Immature natural killer cell (primary cell): ENCODE data around the gene NOTUM. TPM values are rescaled to one million over a fixed set of nuclear protein-coding genes. Genes with fewer than 3 reads are reported as not detected.
"Not testable (repeated sequence)": the region's sequence is repeated elsewhere in the genome, so short reads cannot be mapped to it uniquely, and the experiment has no call there.

Experiments
- DNase-seq, 3 donors: peaks; one replicate each; pipeline ENCODE4 v3.0.0; 2022; ENCODE audit warnings: mixed read lengths in 1 of 3
- H3K27ac Mint-ChIP-seq, 6 donors: one replicate each; pipeline ENCODE4 v1.8.0; 2020; ENCODE audit warnings: mixed read lengths in 6 of 6, mild to moderate bottlenecking in 5 of 6, inconsistent platforms in 4 of 6, moderate library complexity in 3 of 6
- H3K27me3 Mint-ChIP-seq, 3 donors: one replicate each; pipeline ENCODE4 v1.8.0; 2020 to 2021; ENCODE audit warnings: low read depth in 3 of 3, mild to moderate bottlenecking in 3 of 3, mixed read lengths in 3 of 3, moderate library complexity in 3 of 3, inconsistent platforms in 1 of 3
- H3K36me3 Mint-ChIP-seq, 3 donors: one replicate each; pipeline ENCODE4 v1.8.0; 2020; ENCODE audit warnings: mixed read lengths in 3 of 3, inconsistent platforms in 2 of 3, mild to moderate bottlenecking in 2 of 3
- H3K4me1 Mint-ChIP-seq, 2 donors: one replicate each; pipeline ENCODE4 v1.8.0; 2020; ENCODE audit warnings: inconsistent platforms in 2 of 2, mild to moderate bottlenecking in 2 of 2, mixed read lengths in 2 of 2, moderate library complexity in 1 of 2
- H3K4me3 Mint-ChIP-seq, 5 donors: one replicate each; pipeline ENCODE4 v1.8.0; 2020; ENCODE audit warnings: mild to moderate bottlenecking in 5 of 5, mixed read lengths in 5 of 5, inconsistent platforms in 3 of 5, moderate library complexity in 3 of 5
- H3K9me3 Mint-ChIP-seq, 6 donors: one replicate each; pipeline ENCODE4 v1.8.0; 2020; ENCODE audit warnings: mild to moderate bottlenecking in 6 of 6, mixed read lengths in 6 of 6, inconsistent platforms in 4 of 6, moderate library complexity in 3 of 6
- polyA plus RNA-seq, 3 donors: library from polyadenylated mRNA; unstranded; fragments of 300-500 nt; fragmentation: Illumina TruSeq; gene quantifications; one replicate each; pipeline ENCODE4 v1.2.3, GENCODE V29; 2021

Gene NOTUM
- polyA plus RNA-seq, 3 donors from 2014 or later, result not detected

GRCh38 chr17:81961521-81962498, 823 bp upstream of the NOTUM start:
- H3K4me1 Mint-ChIP-seq, result peaks cover 0 to 9% of the 10 kb centered on the region in 2 donors
- H3K36me3 Mint-ChIP-seq, result no peaks in the 10 kb centered on the region
- H3K27ac Mint-ChIP-seq, result no peak overlapping the region
- peaks cover 16 to 18% (median 18%) of the 10 kb centered on the region in 3 donors for H3K27me3 Mint-ChIP-seq
- H3K9me3 Mint-ChIP-seq, result no peaks in the 10 kb centered on the region
- no peak for DNase-seq
- peak overlapping the region in 3 of 5 donors; percentile 38 to 70 (median 56) for H3K4me3 Mint-ChIP-seq

- Mint-ChIP-seq H3K36me3 (no peaks in the 10 kb centered on the region), H3K27ac (no peak overlapping the region), H3K4me1 (peaks cover 0 to 9% of the 10 kb centered on the region in 2 donors), H3K27me3 (peaks cover 13 to 16% (median 16%) of the 10 kb centered on the region in 3 donors), H3K9me3 (no peaks in the 10 kb centered on the region), H3K4me3 (no peak overlapping the region)
- no peak for DNase-seq
These were observed 643 bp downstream of the NOTUM start for GRCh38 chr17:81960130-81960958.

GRCh38 chr17:81959362-81960129, 1.4 kb downstream of the NOTUM start:
- H3K9me3 Mint-ChIP-seq, result no peaks in the 10 kb centered on the region
- H3K4me1 Mint-ChIP-seq, result peaks cover 0 to 9% of the 10 kb centered on the region in 2 donors
- H3K27ac Mint-ChIP-seq, result no peak overlapping the region
- peak overlapping the region in 2 of 5 donors; percentile 40 to 46 for H3K4me3 Mint-ChIP-seq
- H3K27me3 Mint-ChIP-seq, result peaks cover 13 to 16% (median 16%) of the 10 kb centered on the region in 3 donors
- DNase-seq, result peak; percentile 79 to 81 (median 80)
- H3K36me3 Mint-ChIP-seq, result no peaks in the 10 kb centered on the region

DNA sequence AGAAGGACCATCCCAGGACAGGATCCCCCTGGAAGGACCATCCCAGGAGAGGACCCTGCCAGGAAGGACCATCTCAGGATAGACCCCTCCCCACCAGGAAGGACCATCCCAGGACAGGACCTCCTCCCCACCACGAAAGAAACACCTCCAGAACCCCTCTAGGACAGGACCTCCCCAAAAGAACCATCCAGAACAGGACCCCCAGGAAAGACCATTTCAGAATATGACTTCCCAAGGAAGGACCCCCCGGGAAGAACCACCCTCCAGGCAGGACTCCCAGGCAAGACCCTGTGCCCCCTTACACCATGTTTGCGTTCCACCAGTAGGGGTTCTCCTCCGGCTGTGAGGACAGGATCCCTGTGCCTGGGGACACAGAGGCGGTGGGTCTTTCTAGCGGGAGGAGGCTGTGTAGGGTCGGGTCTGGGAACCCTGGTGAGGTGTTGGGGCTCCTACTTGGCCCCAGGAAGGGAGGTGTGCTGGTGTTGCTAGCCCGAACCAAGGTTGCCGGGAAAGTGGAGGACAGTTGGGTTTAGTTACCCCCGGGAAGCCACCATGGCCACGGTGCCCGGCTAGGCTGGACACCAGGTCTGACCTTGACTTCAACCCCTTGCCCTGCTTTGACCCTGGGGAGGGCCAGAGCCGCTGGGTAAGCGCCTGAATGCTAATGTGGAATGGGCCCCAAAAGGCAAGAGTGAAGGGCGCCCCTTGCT, 2.2 kb downstream of the NOTUM start:
- DNase-seq, result no peak
- Mint-ChIP-seq H3K9me3 (no peaks in the 10 kb centered on the region), H3K36me3 (no peaks in the 10 kb centered on the region), H3K27ac (no peak overlapping the region), H3K27me3 (peaks cover 16 to 17% (median 16%) of the 10 kb centered on the region in 3 donors), H3K4me1 (peaks cover 0 to 9% of the 10 kb centered on the region in 2 donors), H3K4me3 (peak overlapping the region; percentile 40 to 70 (median 56))

GRCh38 chr17:81957691-81958432, 3.1 kb downstream of the NOTUM start:
- peak overlapping the region in 2 of 5 donors; percentile 9 to 46 for H3K4me3 Mint-ChIP-seq
- H3K36me3 Mint-ChIP-seq, result no peaks in the 10 kb centered on the region
- H3K27ac Mint-ChIP-seq, result no peak overlapping the region
- no peak for DNase-seq
- H3K4me1 Mint-ChIP-seq, result peaks cover 0 to 9% of the 10 kb centered on the region in 2 donors
- H3K9me3 Mint-ChIP-seq, result no peaks in the 10 kb centered on the region
- peaks cover 12 to 13% (median 13%) of the 10 kb centered on the region in 3 donors for H3K27me3 Mint-ChIP-seq

- DNase-seq, result no peak
- Mint-ChIP-seq H3K4me1 (peaks cover 0 to 6% of the 10 kb centered on the region in 2 donors), H3K27ac (peak overlapping the region in 1 of 6 donors; percentile 69), H3K27me3 (peaks cover 7 to 11% (median 9%) of the 10 kb centered on the region in 3 donors), H3K9me3 (no peaks in the 10 kb centered on the region), H3K36me3 (no peaks in the 10 kb centered on the region), H3K4me3 (peak overlapping the region in 2 of 5 donors; percentile 9 to 32)
These were observed 4.1 kb downstream of the NOTUM start for GRCh38 chr17:81956607-81957589.

- H3K27me3 Mint-ChIP-seq, result peaks cover 7 to 11% (median 9%) of the 10 kb centered on the region in 3 donors
- no peak overlapping the region for H3K27ac Mint-ChIP-seq
- no peaks in the 10 kb centered on the region for H3K9me3 Mint-ChIP-seq
- H3K36me3 Mint-ChIP-seq, result no peaks in the 10 kb centered on the region
- H3K4me1 Mint-ChIP-seq, result peaks cover 0 to 7% of the 10 kb centered on the region in 2 donors
- no peak for DNase-seq
- no peak overlapping the region for H3K4me3 Mint-ChIP-seq
These were observed 5.0 kb downstream of the NOTUM start for GRCh38 chr17:81955756-81956544.

DNA sequence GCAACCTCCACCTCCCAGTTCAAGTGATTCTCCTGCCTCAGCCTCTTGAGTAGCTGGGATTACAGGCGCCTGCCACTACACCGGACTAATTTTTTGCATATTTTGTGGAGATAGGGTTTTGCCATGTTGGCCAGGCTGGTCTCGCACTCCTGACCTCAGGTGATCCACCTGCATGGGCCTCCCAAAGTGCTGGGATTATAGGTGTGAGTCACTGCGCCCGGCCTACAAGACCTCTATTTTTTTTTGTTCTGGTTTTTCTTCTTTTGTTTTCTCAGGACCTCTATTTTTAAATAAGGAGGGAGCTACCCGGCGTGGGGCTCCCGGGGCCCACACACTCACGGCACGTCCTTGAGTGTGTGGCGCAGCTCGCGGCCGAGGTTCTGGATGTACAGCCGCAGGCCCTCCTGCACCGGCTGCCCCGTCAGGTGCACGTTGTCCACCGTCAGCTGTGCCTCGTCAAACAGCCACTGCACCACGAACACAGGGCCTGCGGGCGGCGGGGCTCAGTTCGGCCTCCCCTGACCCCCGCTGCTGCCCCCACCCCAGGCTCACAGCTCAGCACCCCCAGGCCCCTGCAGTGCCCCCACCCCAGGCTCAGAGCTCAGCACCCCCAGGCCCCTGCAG, 5.8 kb downstream of the NOTUM start:
- Mint-ChIP-seq H3K27me3 (peaks cover 7 to 11% (median 10%) of the 10 kb centered on the region in 3 donors), H3K4me3 (no peak overlapping the region), H3K27ac (no peak overlapping the region), H3K36me3 (no peaks in the 10 kb centered on the region), H3K4me1 (peaks cover 0 to 7% of the 10 kb centered on the region in 2 donors), H3K9me3 (no peaks in the 10 kb centered on the region)
- DNase-seq, result no peak

GRCh38 chr17:81954131-81955057, 6.6 kb downstream of the NOTUM start:
- Mint-ChIP-seq H3K36me3 (no peaks in the 10 kb centered on the region), H3K27me3 (peaks cover 7 to 11% (median 10%) of the 10 kb centered on the region in 3 donors), H3K4me1 (peaks cover 0 to 7% of the 10 kb centered on the region in 2 donors), H3K9me3 (no peaks in the 10 kb centered on the region), H3K4me3 (no peak overlapping the region), H3K27ac (no peak overlapping the region)
- no peak for DNase-seq

DNA sequence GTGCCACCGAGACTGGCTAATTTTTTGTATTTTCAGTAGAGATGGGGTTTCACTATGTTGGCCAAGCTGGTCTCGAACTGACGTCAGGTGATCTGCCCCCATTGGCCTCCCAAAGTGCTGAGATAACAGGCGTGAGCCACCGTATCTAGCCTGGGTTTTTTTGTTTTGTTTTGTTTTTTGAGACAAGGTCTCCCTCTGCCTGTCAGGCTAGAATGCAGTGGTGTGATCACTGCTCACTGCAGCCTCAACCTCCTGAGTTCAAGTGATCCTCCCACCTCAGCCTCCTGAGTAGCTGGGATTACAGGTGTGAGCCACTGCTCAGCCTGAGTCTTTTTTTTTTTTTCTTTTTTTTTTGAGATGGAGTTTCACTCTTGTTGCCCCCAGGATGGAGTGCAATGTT, 7.5 kb downstream of the NOTUM start:
- H3K36me3 Mint-ChIP-seq, H3K4me1 Mint-ChIP-seq, H3K9me3 Mint-ChIP-seq, H3K27ac Mint-ChIP-seq, H3K4me3 Mint-ChIP-seq, DNase-seq: not testable (repeated sequence)
- H3K27me3 Mint-ChIP-seq, result peaks cover 2 to 10% (median 5%) of the 10 kb centered on the region in 3 donors
